Body of pancreas (tissue), 4 donors: ENCODE measurements around the gene PHACTR3. TPM values are rescaled to one million over a fixed set of nuclear protein-coding genes. Genes with fewer than 3 reads are reported as not detected.

Experiments
- ATAC-seq: fragments of 150-250 bp; one replicate; pipeline ENCODE4 v1.9.1; 2016
- DNase-seq, 4 donors: peaks; one replicate each; pipeline ENCODE4 v3.0.0-alpha.2; 2019
- H3K27ac ChIP-seq, 4 donors: fragments of 200-600 bp; sonication (generic); 1 replicate in 3 of 4; 2 replicates in 1 of 4; pipeline versions ENCODE4 v1.5.1 to v1.6.1; 2016 to 2019; ENCODE audit warnings: mild to moderate bottlenecking in 1 of 4, mixed read lengths in 1 of 4, moderate library complexity in 1 of 4
- H3K27me3 ChIP-seq, 2 donors: fragments of 200-600 bp; sonication (generic); one replicate each; pipeline ENCODE4 v1.6.0; 2016; ENCODE audit warnings: mild to moderate bottlenecking in 1 of 2
- H3K36me3 ChIP-seq, 2 donors: fragments of 200-600 bp; sonication (generic); replicated peaks in 1 of 2; 2 replicates each; pipeline ENCODE4 v1.5.1; 2016; ENCODE audit warnings: low read depth in 2 of 2; ENCODE audit not compliant: insufficient read depth in 1 of 2
- H3K4me1 ChIP-seq: fragments of 200-600 bp; sonication (generic); one replicate; pipeline ENCODE4 v1.6.0; 2016
- H3K4me3 ChIP-seq, 2 donors: fragments of 200-600 bp; sonication (generic); 1 replicate in 1 of 2; 2 replicates in 1 of 2; pipeline ENCODE4 v1.5.1; 2016 to 2019
- H3K9me3 ChIP-seq, 3 donors: fragments of 200-600 bp; sonication (generic); 1 replicate in 2 of 3; 2 replicates in 1 of 3; pipeline ENCODE4 v1.5.1; 2016
- POLR2A ChIP-seq, 3 donors: fragments of 450-650 bp; IDR thresholded peaks; one replicate each; pipeline ENCODE4 v1.6.1; 2016; ENCODE audit warnings: antibody characterized with exemption in 3 of 3, mild to moderate bottlenecking in 2 of 3
- WGBS, 2 donors: methylation state at CpG; one replicate each; pipeline ENCODE4 v1.1.5; 2017; 5-methylcytosine and 5-hydroxymethylcytosine counted together
- intact Hi-C: fragments of 100-400 bp; cut with DNase I; formaldehyde crosslinking; loops from one replicate; pipeline ENCODE4 v1.15.1; 2023
- total RNA-seq, 2 donors: library from RNA; depleted of rRNA; stranded (reverse); fragments of >200 nt; gene quantifications; one replicate each; pipeline ENCODE4 v1.1.0, GENCODE V29; 2016
- TF ChIP-seq, protein P1 (sequence below), 7 experiments: fragments of 450-650 bp in 4 of 7; fragments of 200-600 bp in 3 of 7; sonication (generic) in 3 of 7; IDR thresholded peaks; one replicate each; pipeline ENCODE4 v1.5.1; 2016 to 2019; ENCODE audit warnings: antibody characterized with exemption in 7 of 7

PHACTR3 gene
- total RNA-seq, 2 donors from 2014 or later, result 0.52 to 0.66 TPM

DNA sequence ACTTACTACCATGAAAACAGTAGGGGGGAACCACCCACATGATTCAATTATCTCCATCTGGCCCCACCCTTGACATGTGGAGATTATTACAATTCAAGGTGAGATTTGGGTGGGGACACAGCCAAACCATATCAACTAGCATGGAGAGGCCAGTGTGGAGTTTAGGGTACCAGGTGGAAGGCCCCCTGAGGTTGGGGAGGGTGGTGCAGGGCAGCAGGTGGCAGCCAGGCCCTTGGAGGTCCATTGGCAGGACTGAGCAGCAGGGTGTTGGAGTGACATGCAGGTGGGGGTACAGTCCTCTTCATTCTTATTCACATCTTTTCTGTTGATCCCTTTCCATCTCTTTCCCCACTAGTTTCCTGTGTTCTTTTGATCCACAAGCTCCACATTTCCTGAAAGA lies 42.9 kb downstream of the PHACTR3 start:
- no peaks in the 10 kb centered on the region for H3K4me1 ChIP-seq
- H3K27me3 ChIP-seq, result no peaks in the 10 kb centered on the region
- no peak overlapping the region for H3K27ac ChIP-seq
- DNase-seq (no peak), ATAC-seq (no peak)
- intact Hi-C loops, result no loop called here
- no peak overlapping the region for H3K4me3 ChIP-seq
- H3K36me3 ChIP-seq, result no peaks in the 10 kb centered on the region
- TF ChIP-seq, protein P1, sequence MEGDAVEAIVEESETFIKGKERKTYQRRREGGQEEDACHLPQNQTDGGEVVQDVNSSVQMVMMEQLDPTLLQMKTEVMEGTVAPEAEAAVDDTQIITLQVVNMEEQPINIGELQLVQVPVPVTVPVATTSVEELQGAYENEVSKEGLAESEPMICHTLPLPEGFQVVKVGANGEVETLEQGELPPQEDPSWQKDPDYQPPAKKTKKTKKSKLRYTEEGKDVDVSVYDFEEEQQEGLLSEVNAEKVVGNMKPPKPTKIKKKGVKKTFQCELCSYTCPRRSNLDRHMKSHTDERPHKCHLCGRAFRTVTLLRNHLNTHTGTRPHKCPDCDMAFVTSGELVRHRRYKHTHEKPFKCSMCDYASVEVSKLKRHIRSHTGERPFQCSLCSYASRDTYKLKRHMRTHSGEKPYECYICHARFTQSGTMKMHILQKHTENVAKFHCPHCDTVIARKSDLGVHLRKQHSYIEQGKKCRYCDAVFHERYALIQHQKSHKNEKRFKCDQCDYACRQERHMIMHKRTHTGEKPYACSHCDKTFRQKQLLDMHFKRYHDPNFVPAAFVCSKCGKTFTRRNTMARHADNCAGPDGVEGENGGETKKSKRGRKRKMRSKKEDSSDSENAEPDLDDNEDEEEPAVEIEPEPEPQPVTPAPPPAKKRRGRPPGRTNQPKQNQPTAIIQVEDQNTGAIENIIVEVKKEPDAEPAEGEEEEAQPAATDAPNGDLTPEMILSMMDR (IDR thresholded peaks at IDR 0.05), result no peak
- TF ChIP-seq POLR2A (IDR thresholded peaks at IDR 0.05), result no peak
- H3K9me3 ChIP-seq, result no peaks in the 10 kb centered on the region

DNA sequence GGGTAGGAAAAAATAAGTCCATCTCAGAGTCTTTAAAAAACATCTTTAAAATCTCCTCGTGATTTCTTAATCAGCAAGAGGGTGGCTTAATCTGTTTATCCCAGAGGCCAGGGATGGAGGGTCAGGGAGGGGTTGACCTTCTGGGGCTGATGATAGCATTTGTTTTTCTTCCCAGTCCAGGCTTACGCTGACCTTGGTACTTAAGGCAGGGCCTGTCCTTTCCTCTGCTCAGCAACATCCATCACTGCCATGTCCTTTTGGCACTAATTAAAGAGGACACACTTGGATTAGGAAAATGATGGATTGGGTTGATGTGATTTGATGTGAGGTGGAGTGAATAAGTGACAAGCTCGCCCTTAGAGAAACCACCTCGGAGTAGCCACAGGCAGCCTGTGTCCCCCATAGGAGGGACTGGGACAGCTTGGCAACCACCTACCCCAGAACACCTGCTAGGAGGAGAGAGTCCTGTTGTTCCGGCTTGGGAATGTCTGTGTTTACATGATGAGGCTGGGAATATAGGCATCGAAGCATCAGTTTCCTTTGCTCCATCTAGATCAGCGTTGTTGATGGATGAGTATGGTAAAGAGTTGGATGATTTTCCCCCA lies 44.2 kb downstream of the PHACTR3 start:
- TF ChIP-seq POLR2A (IDR thresholded peaks at IDR 0.05), result no peak
- TF ChIP-seq, protein P1 (IDR thresholded peaks at IDR 0.05), result no peak
- H3K27ac ChIP-seq, result no peak overlapping the region
- H3K4me3 ChIP-seq, result no peak overlapping the region
- no peaks in the 10 kb centered on the region for H3K4me1 ChIP-seq
- DNase-seq (no peak), ATAC-seq (no peak)
- H3K27me3 ChIP-seq, result no peaks in the 10 kb centered on the region
- no peaks in the 10 kb centered on the region for H3K36me3 ChIP-seq
- H3K9me3 ChIP-seq, result no peaks in the 10 kb centered on the region
- intact Hi-C loops, result no loop called here
- 41 to 44% methylated on average over 7 of the region's 7 CpGs for WGBS, 2 donors

DNA sequence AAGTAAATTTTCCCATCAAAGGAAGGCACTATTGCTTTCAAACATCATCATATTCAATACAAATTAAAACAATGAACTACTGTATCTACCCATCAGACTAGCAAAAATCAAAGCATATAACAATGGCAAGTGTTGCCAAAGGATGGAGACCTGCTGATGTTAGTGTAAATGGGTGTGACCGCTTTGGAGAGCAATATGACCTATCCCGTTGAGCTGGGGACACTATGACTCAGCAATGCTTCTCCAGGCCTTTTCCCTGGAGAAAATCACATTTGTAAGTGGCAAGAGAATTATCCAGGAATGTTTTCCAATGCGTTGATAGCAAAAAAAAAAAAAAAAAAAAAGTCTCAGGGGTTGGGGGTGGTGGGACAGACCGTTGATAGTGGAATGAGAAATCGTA lies 46.1 kb downstream of the PHACTR3 start:
- DNase-seq (no peak), ATAC-seq (no peak)
- Histone ChIP-seq H3K27me3 (no peaks in the 10 kb centered on the region), H3K36me3 (no peaks in the 10 kb centered on the region), H3K4me3 (no peak overlapping the region), H3K27ac (no peak overlapping the region), H3K4me1 (no peaks in the 10 kb centered on the region), H3K9me3 (no peaks in the 10 kb centered on the region)
- intact Hi-C loops, result no loop called here
- TF ChIP-seq, protein P1 (IDR thresholded peaks at IDR 0.05), result no peak
- TF ChIP-seq POLR2A (IDR thresholded peaks at IDR 0.05), result no peak
- 50 to 61% methylated on average over 5 of the region's 5 CpGs for WGBS, 2 donors

DNA sequence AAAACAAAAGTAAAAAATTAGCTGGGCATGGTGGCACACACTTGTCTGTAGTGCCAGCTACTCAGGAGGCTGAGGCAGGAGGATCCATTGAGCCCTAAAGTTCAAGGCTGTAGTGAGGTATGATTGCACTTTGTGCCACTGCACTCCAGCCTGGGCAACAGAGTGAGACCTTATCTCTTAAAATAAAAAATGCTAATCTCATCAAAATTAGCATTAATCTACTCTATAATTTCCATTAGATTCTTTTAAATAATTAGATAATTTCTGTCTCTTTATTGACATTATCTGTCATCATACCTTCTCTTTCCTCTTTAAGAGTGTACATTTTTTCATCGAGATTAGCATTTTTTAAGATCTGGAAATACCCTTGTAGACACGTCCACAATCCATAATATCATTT lies 48.0 kb downstream of the PHACTR3 start:
- TF ChIP-seq POLR2A (IDR thresholded peaks at IDR 0.05), result no peak
- TF ChIP-seq, protein P1 (IDR thresholded peaks at IDR 0.05), result no peak
- intact Hi-C loops, result no loop called here
- Histone ChIP-seq H3K4me1 (no peaks in the 10 kb centered on the region), H3K27me3 (no peaks in the 10 kb centered on the region), H3K36me3 (no peaks in the 10 kb centered on the region), H3K27ac (no peak overlapping the region), H3K4me3 (no peak overlapping the region), H3K9me3 (no peaks in the 10 kb centered on the region)
- WGBS, 2 donors, result 44 to 55% methylated on average over 2 of the region's 2 CpGs
- no peak for ATAC-seq
- DNase-seq, result no peak

DNA sequence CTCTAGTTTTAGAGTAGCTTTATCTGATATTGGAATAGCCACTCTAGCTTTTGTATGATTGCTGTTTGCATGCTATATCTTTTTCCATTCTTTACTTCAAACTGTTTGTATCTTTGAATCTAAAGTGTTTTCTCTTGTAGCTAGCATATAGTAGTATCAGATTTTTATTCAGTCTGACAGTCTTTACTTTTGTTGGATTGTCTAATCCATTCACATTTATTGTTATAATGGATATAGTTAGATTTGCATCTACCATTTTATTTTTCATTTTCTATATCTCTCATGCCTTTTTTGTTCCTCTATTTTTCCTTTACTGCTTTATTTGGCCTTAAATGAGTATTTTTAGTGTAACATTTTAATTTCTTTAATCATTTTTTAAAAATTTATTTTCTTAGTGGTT lies 52.1 kb downstream of the PHACTR3 start:
- DNase-seq (no peak), ATAC-seq (no peak)
- no peaks in the 10 kb centered on the region for H3K4me1 ChIP-seq
- no peak for TF ChIP-seq POLR2A (IDR thresholded peaks at IDR 0.05)
- TF ChIP-seq, protein P1 (IDR thresholded peaks at IDR 0.05), result no peak
- H3K36me3 ChIP-seq, result no peaks in the 10 kb centered on the region
- no peak overlapping the region for H3K4me3 ChIP-seq
- H3K27ac ChIP-seq, result no peak overlapping the region
- intact Hi-C loops, result no loop called here
- peaks cover 0 to 5% (median 0%) of the 10 kb centered on the region in 3 donors for H3K9me3 ChIP-seq
- no peaks in the 10 kb centered on the region for H3K27me3 ChIP-seq
